MCF 10A (cell line): ENCODE measurements around the gene ZNF653. TPM values are rescaled to one million over a fixed set of nuclear protein-coding genes. Genes with fewer than 3 reads are reported as not detected.
"Not testable (repeated sequence)": the region's sequence is repeated elsewhere in the genome, so short reads cannot be mapped to it uniquely, and the experiment has no call there.

ENCODE experiments used
- BruUV-seq: library from RNA; stranded (reverse); fragments of 400-500 nt; replicated peaks from 2 replicates; lab custom pipeline; 2021; lab: Mats Ljungman, UMichigan
- CTCF ChIA-PET: fragments of 300-600 bp; sonication (Branson Sonifier 250); formaldehyde crosslinking; extraction: SDS; loops from one replicate; lab custom pipeline; 2021; ENCODE audit warnings: antibody characterized with exemption, inconsistent platforms; lab: Yijun Ruan, JAX
- POLR2A ChIA-PET: fragments of 300-600, 350-650 bp; sonication (Branson Sonifier 250); formaldehyde crosslinking; extraction: SDS; loops from one replicate; lab custom pipeline; 2020; ENCODE audit warnings: antibody characterized with exemption, inconsistent platforms; lab: Yijun Ruan, JAX
- DNase-seq: peaks from one replicate; pipeline ENCODE4 v3.0.0-alpha.2; 2018; ENCODE audit not compliant: unreplicated experiment
- H3K27ac Mint-ChIP-seq: one replicate; pipeline ENCODE4 v1.8.0; 2022; ENCODE audit warnings: mild to moderate bottlenecking, low read depth, mixed read lengths; ENCODE audit not compliant: unreplicated experiment
- H3K27me3 Mint-ChIP-seq: one replicate; pipeline ENCODE4 v1.8.0; 2022; ENCODE audit warnings: mixed read lengths; ENCODE audit not compliant: insufficient read depth, unreplicated experiment
- H3K36me3 Mint-ChIP-seq: one replicate; pipeline ENCODE4 v1.8.0; 2022; ENCODE audit warnings: mild to moderate bottlenecking, moderate library complexity, mixed read lengths; ENCODE audit not compliant: insufficient read depth, unreplicated experiment
- H3K4me1 Mint-ChIP-seq: one replicate; pipeline ENCODE4 v1.8.0; 2022; ENCODE audit warnings: mixed read lengths; ENCODE audit not compliant: insufficient read depth, unreplicated experiment
- H3K4me3 Mint-ChIP-seq: one replicate; pipeline ENCODE4 v1.8.0; 2022; ENCODE audit warnings: mild to moderate bottlenecking, moderate library complexity, mixed read lengths; ENCODE audit not compliant: unreplicated experiment
- H3K9me3 Mint-ChIP-seq: one replicate; pipeline ENCODE4 v1.8.0; 2022; ENCODE audit warnings: mixed read lengths; ENCODE audit not compliant: unreplicated experiment
- CTCF ChIP-seq: fragments of 200-600 bp; IDR thresholded peaks from one replicate; pipeline ENCODE4 v1.8.0; 2022; ENCODE audit warnings: antibody characterized with exemption, mild to moderate bottlenecking; ENCODE audit not compliant: unreplicated experiment
- intact Hi-C: fragments of 100-400 bp; cut with micrococcal nuclease; formaldehyde crosslinking; loops from 2 replicates; pipeline ENCODE4 v1.14.1; 2022
- total RNA-seq: library from RNA; stranded (reverse); gene quantifications from 2 replicates; pipeline ENCODE4 v1.2.3, GENCODE V29; 2022

ZNF653 gene
- total RNA-seq, 1 experiment from 2014 or later, result 7.7 TPM

GRCh38 chr19:11458236-11458900 is 47.3 kb downstream of the ZNF653 start:
- Mint-ChIP-seq H3K27me3 (peaks cover 14% of the 10 kb centered on the region), H3K27ac (no peak overlapping the region), H3K9me3 (no peaks in the 10 kb centered on the region), H3K36me3 (no peaks in the 10 kb centered on the region), H3K4me3 (no peak overlapping the region), H3K4me1 (no peaks in the 10 kb centered on the region)
- ChIA-PET POLR2A (no interaction called here), CTCF (no interaction called here)
- no peak for DNase-seq
- no TSS peak for BruUV-seq
- no peak for TF ChIP-seq CTCF
- intact Hi-C loops, result no loop called here

- CTCF ChIA-PET, result interaction anchor here (0.7 kb wide), 1 partner anchor 619 kb away, joined by 3 read pairs; no protein-coding TSS in a partner anchor
- no TSS peak for BruUV-seq
- Mint-ChIP-seq H3K27ac (no peak overlapping the region), H3K4me1 (no peaks in the 10 kb centered on the region), H3K4me3 (no peak overlapping the region), H3K9me3 (no peaks in the 10 kb centered on the region), H3K27me3 (peaks cover 14% of the 10 kb centered on the region), H3K36me3 (no peaks in the 10 kb centered on the region)
- intact Hi-C loops, result no loop called here
- no peak for TF ChIP-seq CTCF
- POLR2A ChIA-PET, result interaction anchor here (0.7 kb wide), 1 partner anchor 22 kb away, joined by 3 read pairs; the partner anchor contains the start of gene PRKCSH
- DNase-seq, result no peak
These were observed 47.8 kb downstream of the ZNF653 start for GRCh38 chr19:11457831-11458230.

DNA sequence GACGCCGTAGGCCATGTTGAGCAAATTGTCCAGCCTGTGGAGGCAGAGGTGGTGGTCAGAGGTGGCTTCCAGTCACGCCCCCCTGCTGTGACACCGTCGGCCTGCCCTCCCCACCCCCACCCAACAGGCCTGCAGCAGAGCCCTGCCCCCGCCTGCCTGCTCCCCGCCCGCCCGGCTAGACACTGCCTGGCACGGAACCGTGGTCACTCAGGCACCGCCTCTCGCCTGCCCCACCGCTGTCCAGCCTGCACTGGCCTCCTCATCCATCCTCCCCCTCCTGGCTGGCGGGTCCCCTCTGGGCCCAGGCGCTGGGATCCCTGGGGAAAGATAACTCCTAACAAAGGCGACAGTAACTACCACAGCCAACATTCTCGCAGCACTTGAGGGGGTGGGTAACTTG is 48.5 kb downstream of the ZNF653 start:
- no peak for DNase-seq
- intact Hi-C loops, result no loop called here
- Mint-ChIP-seq H3K4me3 (no peak overlapping the region), H3K4me1 (no peaks in the 10 kb centered on the region), H3K9me3 (no peaks in the 10 kb centered on the region), H3K27ac (no peak overlapping the region), H3K36me3 (no peaks in the 10 kb centered on the region), H3K27me3 (peaks cover 14% of the 10 kb centered on the region)
- no TSS peak for BruUV-seq
- no peak for TF ChIP-seq CTCF
- POLR2A ChIA-PET, result interaction anchor here (0.7 kb wide), 1 partner anchor 22 kb away, joined by 3 read pairs; the partner anchor contains the start of gene PRKCSH
- CTCF ChIA-PET, result interaction anchor here (0.7 kb wide), 1 partner anchor 618 kb away, joined by 3 read pairs; no protein-coding TSS in a partner anchor

DNA sequence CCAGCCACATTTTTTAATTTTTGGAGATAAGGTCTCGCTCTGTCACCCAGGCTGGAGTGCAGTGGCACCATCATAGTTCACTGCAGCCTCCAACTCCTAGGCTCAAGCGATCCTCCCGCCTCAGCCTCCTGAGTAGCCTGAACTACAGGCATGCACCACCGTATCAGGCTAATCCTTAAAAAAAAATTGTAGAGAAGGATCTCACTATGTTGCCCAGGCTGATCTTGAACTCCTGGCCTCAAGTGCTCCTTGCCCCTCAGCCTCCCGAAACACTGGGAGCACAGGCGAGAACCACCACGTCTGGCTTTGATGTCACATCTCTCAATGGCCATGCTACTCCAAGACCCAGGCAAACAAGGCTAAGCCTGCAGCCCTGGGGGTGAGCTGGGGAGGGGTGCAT is 49.0 kb downstream of the ZNF653 start:
- POLR2A ChIA-PET, result no interaction called here

DNA sequence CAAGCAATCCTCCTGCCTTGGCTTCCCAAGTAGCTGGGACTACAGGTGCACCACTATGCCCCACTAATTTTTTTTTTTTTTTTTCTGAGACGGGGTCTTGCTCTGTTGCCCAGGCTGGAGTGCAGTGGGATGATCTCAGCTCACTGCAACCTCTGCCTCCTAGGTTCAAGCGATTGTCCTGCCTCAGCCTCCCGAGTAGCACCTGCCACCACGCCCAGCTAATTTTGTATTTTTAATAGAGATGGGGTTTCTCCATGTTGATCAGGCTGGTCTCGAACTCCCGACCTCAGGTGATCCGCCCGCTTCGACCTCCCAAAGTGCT is 50.4 kb downstream of the ZNF653 start:
- CTCF ChIA-PET, BruUV-seq, H3K4me3 Mint-ChIP-seq, intact Hi-C loops, H3K36me3 Mint-ChIP-seq, H3K27ac Mint-ChIP-seq, H3K9me3 Mint-ChIP-seq, POLR2A ChIA-PET, H3K27me3 Mint-ChIP-seq, DNase-seq, H3K4me1 Mint-ChIP-seq: not testable (repeated sequence)

More for the DNA sequence above, 49.0 kb downstream of the ZNF653 start:
- no peak for DNase-seq
- H3K4me1 Mint-ChIP-seq, result no peaks in the 10 kb centered on the region
- TF ChIP-seq CTCF, result no peak
- no TSS peak for BruUV-seq
- peaks cover 14% of the 10 kb centered on the region for H3K27me3 Mint-ChIP-seq
- CTCF ChIA-PET, result no interaction called here
- H3K4me3 Mint-ChIP-seq, result no peak overlapping the region
- H3K9me3 Mint-ChIP-seq, result no peaks in the 10 kb centered on the region
- no peak overlapping the region for H3K27ac Mint-ChIP-seq
- no peaks in the 10 kb centered on the region for H3K36me3 Mint-ChIP-seq
- intact Hi-C loops, result no loop called here
